Caco-2 (cell line): Measurements from ENCODE around the gene C1orf167. TPM values are rescaled to one million over a fixed set of nuclear protein-coding genes. Genes with fewer than 3 reads are reported as not detected.
A peak's percentile ranks its signal among the peaks of the same experiment; 100 is the strongest.

Experiments used
- Bru-seq: library from RNA; stranded (reverse); fragments of 400-500 nt; gene quantifications from one replicate; lab custom pipeline; 2021; lab: Mats Ljungman, UMichigan
- BruChase-seq, 2 experiments: library from RNA; stranded (reverse); fragments of 400-500 nt; gene quantifications; one replicate each; lab custom pipeline; 2021; lab: Mats Ljungman, UMichigan
- BruUV-seq: library from RNA; stranded (reverse); fragments of 400-500 nt; replicated peaks from 2 replicates; lab custom pipeline; 2021; lab: Mats Ljungman, UMichigan
- CTCF ChIA-PET: fragments of 300-600 bp; sonication (Branson Sonifier 250); formaldehyde crosslinking; loops from one replicate; lab custom pipeline; 2022; ENCODE audit warnings: antibody characterized with exemption; lab: Charles Lee
- POLR2A ChIA-PET: fragments of 300-600 bp; sonication (Branson Sonifier 250); formaldehyde crosslinking; loops from one replicate; lab custom pipeline; 2022; ENCODE audit warnings: antibody characterized with exemption; lab: Charles Lee
- DNase-seq, 2 experiments: peaks; one replicate each; pipeline versions ENCODE4 v3.0.0 to v3.0.0-alpha.2; 2020 to 2022
- H3K27me3 ChIP-seq: replicated peaks from 2 replicates; pipeline ENCODE4 v1.6.0; 2011; ENCODE audit warnings: low read length; ENCODE audit not compliant: control insufficient read depth, insufficient read depth
- H3K36me3 ChIP-seq: 2 replicates; pipeline ENCODE4 v1.5.1; 2011; ENCODE audit warnings: low read length; ENCODE audit not compliant: control insufficient read depth, insufficient read depth
- H3K4me1 ChIP-seq: fragments of 250-450 bp; sonication (Bioruptor Pico); 2 replicates; pipeline ENCODE4 v1.5.1; 2020; ENCODE audit warnings: mild to moderate bottlenecking
- H3K4me3 ChIP-seq: 2 replicates; pipeline ENCODE4 v1.5.1; 2011; ENCODE audit warnings: low read depth, mild to moderate bottlenecking, control low read depth, low read length
- H3K9me3 ChIP-seq: fragments of 250-450 bp; sonication (Bioruptor Pico); 2 replicates; pipeline ENCODE4 v1.5.1; 2020; ENCODE audit warnings: mild to moderate bottlenecking, moderate library complexity
- H3K27ac Mint-ChIP-seq: one replicate; pipeline ENCODE4 v1.8.0; 2022; ENCODE audit warnings: mixed read lengths; ENCODE audit not compliant: unreplicated experiment
- H3K27me3 Mint-ChIP-seq: one replicate; pipeline ENCODE4 v1.8.0; 2022; ENCODE audit warnings: mixed read lengths; ENCODE audit not compliant: insufficient read depth, unreplicated experiment
- H3K36me3 Mint-ChIP-seq: one replicate; pipeline ENCODE4 v1.8.0; 2022; ENCODE audit warnings: mild to moderate bottlenecking, mixed read lengths; ENCODE audit not compliant: insufficient read depth, unreplicated experiment
- H3K4me1 Mint-ChIP-seq: one replicate; pipeline ENCODE4 v1.8.0; 2022; ENCODE audit warnings: low read depth, mixed read lengths; ENCODE audit not compliant: unreplicated experiment
- H3K4me3 Mint-ChIP-seq: one replicate; pipeline ENCODE4 v1.8.0; 2022; ENCODE audit warnings: mild to moderate bottlenecking, moderate library complexity, mixed read lengths; ENCODE audit not compliant: unreplicated experiment
- H3K9me3 Mint-ChIP-seq: one replicate; pipeline ENCODE4 v1.8.0; 2022; ENCODE audit warnings: mixed read lengths; ENCODE audit not compliant: unreplicated experiment
- CTCF ChIP-seq, 2 experiments: fragments of 200-600 bp in 1 of 2; IDR thresholded peaks; 1 replicate in 1 of 2; 2 replicates in 1 of 2; pipeline versions ENCODE4 v1.5.1 to v1.8.0; 2011 to 2022; ENCODE audit warnings: antibody characterized with exemption in 1 of 2, control low read depth in 1 of 2, inconsistent platforms in 1 of 2, low read depth in 1 of 2, low read length in 1 of 2, mild to moderate bottlenecking in 1 of 2, moderate library complexity in 1 of 2; ENCODE audit not compliant: insufficient read depth in 1 of 2, severe bottlenecking in 1 of 2, unreplicated experiment in 1 of 2
- intact Hi-C: fragments of 100-400 bp; cut with micrococcal nuclease; formaldehyde crosslinking; loops from one replicate; pipeline ENCODE4 v1.10.0; 2022; ENCODE audit not compliant: unreplicated experiment
- long read RNA-seq: library from polyadenylated mRNA; stranded (forward); transcript quantifications from one replicate; pipeline ENCODE4 v2.0.0, GENCODE V29; 2022
- total RNA-seq: library from RNA; stranded (reverse); gene quantifications from 2 replicates; pipeline ENCODE4 v1.2.3, GENCODE V29; 2022

The C1orf167 gene, protein sequence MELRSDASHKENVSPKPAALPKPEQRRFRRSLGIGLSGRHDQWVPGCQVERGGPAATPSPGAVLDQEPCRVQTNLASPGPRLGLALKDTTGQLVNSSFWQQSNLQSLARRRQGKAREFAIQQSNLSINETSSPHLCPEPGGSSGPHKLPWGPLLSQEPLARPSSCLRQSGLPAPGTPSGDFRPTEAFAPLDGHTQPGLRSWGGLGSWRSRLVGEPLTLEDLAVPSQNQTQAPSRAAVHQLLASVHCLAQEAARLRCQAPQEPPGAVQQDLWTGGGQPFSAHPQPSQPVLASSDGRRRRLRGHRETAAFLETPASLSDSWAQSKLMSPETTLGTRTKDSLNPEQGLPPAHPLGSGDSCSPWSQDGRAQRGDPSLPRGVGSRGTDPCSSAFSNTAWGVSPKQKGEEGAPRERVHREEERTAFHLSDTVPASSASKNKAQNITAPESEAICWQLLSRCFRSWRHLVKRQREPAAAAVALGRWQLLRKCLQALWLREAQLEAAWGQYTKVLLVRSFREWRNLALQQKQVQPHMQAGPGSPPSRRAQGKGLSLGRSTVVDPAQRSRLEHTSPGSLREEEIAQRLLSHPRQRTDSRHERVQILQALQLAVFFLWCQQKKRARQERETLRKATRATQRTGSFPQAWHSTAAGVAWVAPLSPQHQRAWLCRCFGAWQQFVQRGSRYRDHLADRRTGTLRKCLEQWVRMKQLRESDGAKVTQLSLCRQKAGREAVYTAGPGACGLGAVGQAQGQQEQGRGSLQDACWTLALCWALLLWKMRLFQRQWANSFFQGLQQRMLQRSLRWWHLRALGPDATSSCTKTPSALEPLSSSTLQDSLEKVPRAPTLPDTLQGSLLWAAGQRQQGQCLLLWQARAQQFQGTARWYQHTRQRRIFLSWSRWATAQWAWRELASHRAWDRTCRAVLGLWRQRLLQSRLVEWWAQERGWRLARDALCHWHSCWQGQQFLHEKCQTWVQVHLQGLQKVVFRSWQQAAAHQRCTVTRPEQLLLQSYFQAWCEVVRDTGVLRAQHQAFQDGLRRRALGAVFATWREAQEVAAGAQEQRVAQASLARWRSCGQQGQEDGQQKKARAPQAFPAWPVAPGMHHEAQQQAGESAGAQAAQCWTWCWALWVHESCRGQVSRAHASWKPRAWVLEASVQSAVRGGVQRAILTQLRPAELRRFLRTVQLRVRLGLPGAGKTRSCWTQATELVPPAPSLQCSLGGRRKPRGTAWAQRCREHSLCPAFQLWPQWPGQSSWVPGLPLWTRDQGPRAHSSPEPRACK (N-terminal part only)
- total RNA-seq (0.64 and 0.97 TPM in 2 replicates), Bru-seq, nascent RNA (percentile 17 among the genes with signal in this experiment), BruChase-seq, experiment 1, labeled RNA remaining after a 2-hour chase (percentile 12 among the genes with signal in this experiment), BruChase-seq, experiment 2, labeled RNA remaining after a 6-hour chase (percentile 14 among the genes with signal in this experiment)
- long read RNA-seq, partial matches to known transcripts = 1 of 4 reads
- long read RNA-seq, other reads (novel, unspliced or antisense) = 3 of 4 reads

DNA sequence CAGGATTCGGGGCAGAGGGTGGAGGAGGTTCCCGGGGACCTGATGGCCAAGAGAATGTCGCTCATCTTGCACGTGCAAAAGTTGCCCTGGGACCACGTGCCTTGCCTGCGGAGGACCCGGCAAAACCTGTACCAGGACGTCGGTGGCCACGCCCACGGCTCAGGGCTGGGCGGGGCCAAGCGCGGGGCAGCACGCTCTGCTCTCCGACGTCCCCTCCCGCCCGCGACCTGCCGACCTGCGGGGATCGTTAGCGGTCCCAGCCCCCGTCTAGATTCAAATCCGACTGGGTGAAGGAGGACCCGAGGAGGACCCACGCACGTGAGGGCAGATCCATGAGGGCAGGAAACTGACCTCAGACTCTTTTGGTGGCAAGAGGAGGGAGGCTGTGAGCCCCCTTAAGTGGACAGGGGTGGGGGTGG lies at the start of gene C1orf167:
Gene C1orf167 (plus strand): TSS at position 206 of the 419 bp plus-strand sequence. CDS start 2,208 bp downstream, outside the sequence.
- DNase-seq = peak; percentile 57 to 62
- Histone ChIP-seq H3K27me3 (no peaks in the 10 kb centered on the region), H3K4me3 (peak within 1 kb of the TSS; percentile 12), H3K4me1 (peaks cover 6% of the 10 kb centered on the region), H3K36me3 (no peaks in the 10 kb centered on the region), H3K9me3 (peaks cover 2% of the 10 kb centered on the region)
- Mint-ChIP-seq H3K9me3 (peaks cover 5% of the 10 kb centered on the region), H3K4me1 (peaks cover 6% of the 10 kb centered on the region), H3K4me3 (peak within 1 kb of the TSS; percentile 43), H3K36me3 (no peaks in the 10 kb centered on the region), H3K27me3 (no peaks in the 10 kb centered on the region), H3K27ac (no peak within 1 kb of the TSS)
- intact Hi-C loops = no loop called here
- TF ChIP-seq CTCF (IDR thresholded peaks at IDR 0.05; ENCODE audit: insufficient read depth in 1 of 2, low read depth in 1 of 2, low read length in 1 of 2, severe bottlenecking in 1 of 2, unreplicated experiment in 1 of 2) = no peak
- ChIA-PET POLR2A (no interaction called here), CTCF (no interaction called here)
- no TSS peak for BruUV-seq

DNA sequence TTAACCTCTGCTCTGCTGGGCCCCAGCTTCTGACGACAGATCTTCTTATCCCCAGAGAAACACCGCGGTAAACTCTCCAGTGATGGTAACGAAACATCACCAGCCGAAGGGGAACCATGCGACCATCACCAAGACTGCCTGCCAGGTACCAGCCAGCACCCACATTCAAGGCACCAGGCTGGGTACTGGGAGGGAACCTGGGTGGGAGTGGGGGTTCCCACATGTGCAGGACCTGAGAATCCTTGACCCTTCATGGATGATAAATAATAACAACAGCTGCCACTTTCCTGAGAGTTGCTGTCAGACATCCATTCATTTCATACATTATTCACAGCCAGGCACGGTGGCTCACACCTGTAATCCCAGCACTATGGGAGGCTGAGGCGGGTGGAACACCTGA lies 49.7 kb upstream of the C1orf167 start:
- intact Hi-C loops = no loop called here
- no peak for TF ChIP-seq CTCF (IDR thresholded peaks at IDR 0.05; ENCODE audit: insufficient read depth in 1 of 2, low read depth in 1 of 2, low read length in 1 of 2, severe bottlenecking in 1 of 2, unreplicated experiment in 1 of 2)
- H3K9me3 ChIP-seq = no peaks in the 10 kb centered on the region
- Mint-ChIP-seq H3K4me3 (no peak overlapping the region), H3K27ac (no peak overlapping the region), H3K9me3 (no peaks in the 10 kb centered on the region), H3K4me1 (peaks cover 4% of the 10 kb centered on the region), H3K36me3 (no peaks in the 10 kb centered on the region), H3K27me3 (no peaks in the 10 kb centered on the region)
- ChIA-PET CTCF (no interaction called here), POLR2A (interaction anchor here (0.7 kb wide), 1 partner anchor 228 kb away, joined by 3 read pairs; no protein-coding TSS in a partner anchor)
- no peaks in the 10 kb centered on the region for H3K4me1 ChIP-seq
- H3K36me3 ChIP-seq = no peaks in the 10 kb centered on the region
- no peaks in the 10 kb centered on the region for H3K27me3 ChIP-seq
- no peak for DNase-seq
- H3K4me3 ChIP-seq = no peak overlapping the region
- BruUV-seq = no TSS peak
